Measurements from ENCODE around the gene LRG1. TPM values are rescaled to one million over a fixed set of nuclear protein-coding genes. Genes with fewer than 3 reads are reported as not detected.
A peak's percentile ranks its signal among the peaks of the same experiment; 100 is the strongest.

The LRG1 gene
- total and polyA plus RNA-seq, 9 of the 15 experiments (the other 6 are each of a cell fraction or from before 2014, with no cell fraction given) = 1.5 to 11.9 (median 8.7) TPM

GRCh38 chr19:4557144-4557970 is 17.5 kb upstream of the LRG1 start (continued):
- TF ChIP-seq FOXP4 (CRISPR knock-in tag; IDR thresholded peaks at IDR 0.05; ENCODE audit: borderline replicate concordance) (no peak), MTA2 (IDR thresholded peaks at IDR 0.05; ENCODE audit: low read depth) (no peak), RBM39 (optimal IDR thresholded peaks at IDR 0.05; ENCODE audit: low read depth, low read length) (no peak), RBM22 (IDR thresholded peaks at IDR 0.05; ENCODE audit: low read depth, low read length, poor library complexity, severe bottlenecking) (no peak), ZEB2 (IDR thresholded peaks at IDR 0.05) (peak; percentile 72; the same call in 1 of the 2 replicates), RBM17 (IDR thresholded peaks at IDR 0.05; ENCODE audit: borderline replicate concordance, low read depth, low read length) (no peak), MNT (conservative IDR thresholded peaks at IDR 0.05) (peak in 1 of 2 experiments; percentile 37; a peak in 1 of 4 replicates), GATA2 (CRISPR knock-in tag; IDR thresholded peaks at IDR 0.05) (no peak), E2F1 (CRISPR knock-in tag; IDR thresholded peaks at IDR 0.05) (no peak), HDAC2 (IDR thresholded peaks at IDR 0.05) (peak; percentile 92), ZNF77 (CRISPR knock-in tag; IDR thresholded peaks at IDR 0.05) (no peak), MAFG (tag; conservative IDR thresholded peaks at IDR 0.05) (no peak), TAF7 (tag; IDR thresholded peaks at IDR 0.05) (no peak), PHB (CRISPR knock-in tag; IDR thresholded peaks at IDR 0.05) (no peak), ZNF445 (CRISPR knock-in tag; IDR thresholded peaks at IDR 0.05; ENCODE audit: low read depth) (no peak), DLX4 (CRISPR knock-in tag; IDR thresholded peaks at IDR 0.05) (no peak), ARID4B (CRISPR knock-in tag; IDR thresholded peaks at IDR 0.05) (no peak), NUFIP1 (IDR thresholded peaks at IDR 0.05; ENCODE audit: partially characterized antibody) (no peak), HDAC1 (IDR thresholded peaks at IDR 0.05) (peak; percentile 57 to 74; a peak in 2 of 4 replicates)
